Myocyte (in vitro differentiated cells): ENCODE results near the gene TSPAN16. TPM values are rescaled to one million over a fixed set of nuclear protein-coding genes. Genes with fewer than 3 reads are reported as not detected.

Source experiments
- DNase-seq: peaks from one replicate; pipeline ENCODE4 v3.0.0-alpha.2; 2012; ENCODE audit warnings: low read depth
- total RNA-seq: library from RNA; depleted of rRNA; stranded (reverse); fragments of >200 nt; gene quantifications from 2 replicates; pipeline ENCODE4 v1.2.3, GENCODE V29; 2014

TSPAN16 gene
- total RNA-seq, 1 donor from 2014 or later = not detected

DNA sequence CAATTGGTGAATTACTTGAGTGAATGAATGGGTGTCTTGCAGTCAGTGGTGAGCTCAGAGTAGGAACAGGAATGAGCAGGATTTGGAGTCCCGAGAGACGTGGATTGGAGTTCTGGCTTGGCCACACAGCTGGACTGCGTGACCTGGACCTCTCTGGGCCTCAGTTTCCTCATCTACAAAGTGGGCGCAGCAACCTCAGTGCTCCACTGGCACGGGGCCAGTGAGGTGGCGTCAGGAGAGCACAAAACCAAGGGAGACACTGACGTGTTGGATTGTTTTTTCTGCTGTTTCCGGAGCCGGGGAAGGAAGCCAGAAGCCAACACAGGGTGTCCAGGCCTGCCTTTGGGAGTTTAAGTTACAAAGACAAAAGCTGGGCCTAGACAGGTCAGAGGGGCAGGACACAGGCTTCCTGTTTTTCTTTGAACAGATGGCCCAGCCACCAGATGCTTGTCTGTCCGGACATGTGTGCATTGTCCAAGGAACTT, 27.1 kb upstream of the TSPAN16 start:
- DNase-seq = peak; percentile 84

DNA sequence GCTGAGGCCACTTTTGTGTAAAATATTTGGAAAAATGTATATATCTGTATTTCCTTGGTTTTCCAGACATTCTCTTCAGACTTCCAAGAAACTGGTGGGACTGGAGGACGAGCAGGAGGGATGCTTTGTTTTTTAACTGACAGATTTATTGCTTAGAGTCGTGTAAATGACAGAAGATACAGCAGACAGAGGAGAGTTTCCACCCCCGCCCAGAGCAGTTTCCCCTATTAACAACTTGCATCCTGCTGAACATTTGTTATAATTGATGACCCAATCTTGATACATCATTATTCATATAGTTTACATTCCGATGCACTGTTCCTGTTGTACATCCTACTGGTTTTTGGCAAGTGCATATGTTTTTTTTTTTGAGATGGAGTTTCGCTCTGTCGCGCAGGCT, 26.6 kb upstream of the TSPAN16 start:
- DNase-seq = no peak

DNA sequence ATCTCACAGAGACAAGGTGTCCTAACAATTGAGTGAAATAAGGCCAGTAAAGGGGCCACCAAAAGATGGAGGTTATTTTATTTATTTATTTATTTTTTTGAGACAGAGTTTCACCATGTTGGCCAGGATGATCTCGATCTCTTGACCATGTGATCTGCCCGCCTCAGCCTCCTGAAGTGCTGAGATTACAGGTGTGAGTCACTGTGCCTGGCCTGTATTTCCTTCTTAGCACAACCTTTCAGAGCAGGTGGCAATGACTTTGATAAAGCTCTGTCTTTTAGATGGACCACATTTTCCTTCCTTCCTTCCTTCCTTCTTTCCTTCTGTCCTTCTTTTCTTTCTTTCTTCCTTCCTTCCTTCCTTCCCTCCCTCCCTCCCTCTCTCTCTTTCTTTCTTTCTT, 22.7 kb upstream of the TSPAN16 start:
- DNase-seq = no peak

DNA sequence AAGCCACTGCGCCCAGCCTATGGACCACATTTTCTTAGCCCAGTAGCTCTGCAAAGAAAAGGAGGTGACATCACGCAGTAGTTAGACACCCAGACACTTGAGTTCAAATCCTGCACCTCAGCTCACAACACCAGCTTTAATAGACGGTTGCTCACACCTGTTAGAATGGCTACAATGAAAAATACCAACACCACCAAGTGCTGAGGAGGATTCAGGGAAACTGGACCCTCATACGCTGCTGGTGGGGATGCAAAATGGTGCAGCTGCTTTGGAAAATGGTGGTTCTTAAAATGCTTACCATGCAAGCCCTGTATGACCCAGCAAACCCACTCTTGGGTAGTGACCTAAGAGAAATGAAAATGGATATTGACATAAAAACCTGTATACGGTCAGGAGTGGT, 22.0 kb upstream of the TSPAN16 start:
- no peak for DNase-seq

DNA sequence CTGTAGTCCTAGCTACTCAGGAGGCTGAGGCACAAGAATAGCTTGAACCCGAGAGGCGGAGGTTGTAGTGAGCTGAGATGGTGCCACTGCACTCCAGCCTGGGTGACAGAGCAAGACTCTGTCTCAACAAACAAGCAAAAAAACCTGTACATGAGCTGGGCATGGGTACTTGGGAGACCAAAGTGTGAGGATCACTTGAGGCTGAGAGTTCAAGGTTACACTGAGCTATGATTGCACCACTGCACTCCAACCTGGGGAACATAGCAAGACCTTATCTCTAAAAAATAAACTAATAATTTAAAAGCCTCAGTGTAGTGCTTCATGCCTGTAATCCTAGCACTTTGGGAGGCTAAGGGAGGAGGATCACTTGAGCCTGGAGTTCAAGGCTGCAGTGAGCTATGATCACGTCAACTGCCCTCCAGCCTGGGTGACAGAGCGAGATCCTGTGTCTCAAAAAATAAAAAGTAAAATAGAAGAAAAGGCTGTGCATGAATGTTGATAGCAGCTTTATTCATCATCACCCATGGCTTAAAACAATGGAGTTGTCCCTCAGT, 21.4 kb upstream of the TSPAN16 start:
- no peak for DNase-seq

DNA sequence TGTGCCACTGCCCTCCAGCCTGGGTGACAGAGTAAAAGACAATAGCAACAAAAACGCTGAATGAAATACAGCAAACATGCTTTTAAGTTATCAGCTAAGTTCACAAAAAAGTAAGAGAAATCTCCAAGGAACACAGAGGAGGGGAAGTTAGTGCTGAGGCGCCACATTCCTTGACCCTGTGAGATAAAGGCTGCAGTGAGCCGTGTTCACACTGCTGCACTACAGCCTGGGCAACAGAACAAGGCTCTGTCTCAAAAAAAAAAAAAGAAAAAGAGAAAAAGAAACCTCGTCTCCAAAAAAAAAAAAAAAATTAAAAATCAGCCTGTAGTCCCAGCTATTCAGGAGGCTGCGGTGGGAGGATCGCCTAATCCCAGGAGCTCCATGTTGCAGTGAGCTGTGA, 17.3 kb upstream of the TSPAN16 start:
- DNase-seq = no peak

DNA sequence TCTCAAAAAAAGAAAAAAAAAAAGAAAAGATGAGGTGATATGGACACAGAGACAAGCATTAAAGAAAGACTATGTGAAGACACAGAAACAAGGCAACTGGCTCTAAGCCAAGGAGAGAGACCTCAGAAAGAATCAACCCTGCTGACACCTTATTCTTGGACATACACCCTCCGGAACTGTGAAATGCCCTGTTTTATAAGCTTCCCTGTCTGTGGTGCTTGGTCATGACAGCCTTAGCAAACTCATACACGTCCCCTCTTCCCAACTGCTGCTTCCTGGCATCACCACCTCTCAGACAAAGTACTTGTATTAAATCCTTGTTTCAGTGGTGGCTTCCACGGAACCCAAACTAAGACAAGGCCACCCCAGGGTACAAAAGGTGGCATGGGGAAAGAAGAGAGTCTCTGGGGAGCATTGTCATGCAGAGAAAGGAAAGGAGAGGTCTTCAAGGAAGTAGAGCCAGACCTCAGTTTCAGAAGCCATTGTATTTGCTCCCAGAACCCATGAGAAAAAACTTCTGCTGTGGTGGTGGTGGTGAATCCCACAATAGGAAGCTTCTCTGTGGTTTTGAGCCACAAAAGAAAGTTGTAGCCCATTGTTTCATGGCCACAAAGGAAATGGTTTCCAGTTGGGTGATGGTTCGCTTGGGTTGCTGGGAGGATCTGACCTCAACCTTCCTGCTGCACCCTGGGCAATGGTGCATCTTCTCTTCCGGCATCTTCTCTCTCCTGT, 16.3 kb upstream of the TSPAN16 start:
- peak; percentile 71 for DNase-seq

DNA sequence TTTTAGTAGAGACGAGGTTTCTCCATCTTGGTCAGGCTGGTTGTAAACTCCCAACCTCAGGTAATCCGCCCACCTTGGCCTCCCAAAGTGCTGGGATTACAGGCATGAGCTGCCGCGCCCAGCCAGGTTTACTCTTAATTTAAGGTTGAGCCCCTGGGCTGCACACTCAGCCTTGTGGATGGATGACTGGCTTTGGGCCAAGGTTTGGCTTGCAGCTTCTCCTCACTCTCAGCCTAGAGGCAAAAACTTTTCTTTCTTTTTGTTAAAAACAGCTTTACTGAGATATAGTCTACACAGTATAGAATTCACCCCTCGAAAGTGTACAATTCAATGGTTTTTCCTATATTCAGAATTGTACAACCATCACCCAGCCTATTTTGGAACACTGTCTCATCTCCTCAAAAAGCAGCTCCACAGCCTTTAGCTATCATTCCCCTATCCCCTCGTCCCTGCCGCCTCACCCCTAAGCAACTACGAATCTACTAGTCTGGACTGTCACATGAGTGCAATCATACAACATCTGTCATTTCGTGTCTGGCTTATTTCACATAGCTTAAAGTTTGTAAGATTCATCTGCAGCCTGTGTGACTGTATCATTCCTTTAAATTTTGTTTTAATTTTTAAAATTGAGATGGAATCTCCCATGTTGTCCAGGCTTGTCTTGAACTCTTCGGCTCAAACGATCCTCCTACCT, 14.5 kb upstream of the TSPAN16 start:
- peak; percentile 12 for DNase-seq

DNA sequence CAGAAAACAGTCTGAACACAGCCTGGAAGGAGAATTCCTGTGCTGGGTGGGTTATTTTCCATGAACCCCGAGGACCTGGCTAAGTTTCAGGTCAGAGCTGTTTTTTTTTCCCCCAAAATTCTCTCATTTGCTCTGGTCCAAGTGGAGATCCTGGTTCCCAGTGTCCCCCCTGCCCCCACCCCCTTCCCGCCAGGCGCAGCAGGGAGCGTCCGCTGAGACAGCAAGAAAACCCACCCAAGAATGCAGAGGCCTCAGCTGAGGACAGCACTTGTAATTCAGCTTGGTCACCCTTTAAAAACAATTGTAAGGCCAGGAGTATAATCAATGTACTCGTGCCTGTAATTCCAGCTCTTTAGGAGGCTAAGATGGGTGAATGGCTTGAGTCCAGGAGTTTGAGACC, 11.4 kb upstream of the TSPAN16 start:
- no peak for DNase-seq

DNA sequence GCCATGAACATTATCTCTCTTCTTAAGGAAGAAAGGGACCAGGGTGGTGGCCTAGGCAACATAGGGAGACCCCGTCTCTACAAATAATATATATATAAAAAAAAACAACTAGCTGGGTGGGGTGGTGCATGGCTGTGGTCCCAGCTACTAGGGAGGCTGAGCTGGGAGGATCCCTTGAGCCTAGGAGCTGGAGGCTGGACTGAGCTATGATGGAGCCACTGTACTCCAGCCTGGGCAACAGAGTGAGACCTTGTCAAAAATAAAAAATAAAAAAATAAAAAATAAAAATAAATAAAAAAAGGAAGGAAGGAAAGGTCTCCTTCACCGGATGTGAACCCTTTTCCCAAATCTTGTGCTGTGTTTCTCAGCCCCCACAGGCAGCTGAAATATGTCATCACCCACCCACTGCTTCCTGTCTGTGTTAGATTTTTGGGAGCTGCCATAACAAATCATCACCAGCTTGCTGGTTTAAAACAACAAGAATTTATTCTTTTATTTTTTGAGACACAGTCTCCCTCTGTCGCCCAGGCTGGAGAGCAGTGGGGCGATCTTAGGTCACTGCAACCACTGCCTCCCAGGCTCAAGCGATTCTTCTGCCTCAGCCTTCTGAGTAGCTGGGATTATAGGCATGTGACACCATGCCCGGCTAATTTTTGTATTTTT, 9.5 kb upstream of the TSPAN16 start:
- peak; percentile 27 for DNase-seq

DNA sequence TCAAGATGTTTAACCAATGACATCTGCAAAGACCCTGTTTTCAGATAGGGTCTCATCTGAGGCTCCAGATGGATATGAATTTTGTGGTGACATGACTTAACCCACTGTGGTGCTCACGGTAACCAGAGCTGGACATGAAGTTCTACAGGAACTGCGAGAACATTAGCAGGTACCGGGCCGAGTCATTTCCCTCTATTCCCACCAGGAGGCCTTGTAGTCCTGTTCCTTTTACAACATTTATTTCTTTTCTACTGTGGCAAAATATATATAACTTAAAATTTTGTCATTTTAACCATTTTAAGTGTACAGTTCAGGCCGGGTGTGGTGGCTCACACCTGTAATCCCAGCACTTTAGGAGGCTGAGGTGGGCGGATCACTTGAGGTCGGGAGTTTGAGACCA, 7.6 kb upstream of the TSPAN16 start:
- DNase-seq = no peak

DNA sequence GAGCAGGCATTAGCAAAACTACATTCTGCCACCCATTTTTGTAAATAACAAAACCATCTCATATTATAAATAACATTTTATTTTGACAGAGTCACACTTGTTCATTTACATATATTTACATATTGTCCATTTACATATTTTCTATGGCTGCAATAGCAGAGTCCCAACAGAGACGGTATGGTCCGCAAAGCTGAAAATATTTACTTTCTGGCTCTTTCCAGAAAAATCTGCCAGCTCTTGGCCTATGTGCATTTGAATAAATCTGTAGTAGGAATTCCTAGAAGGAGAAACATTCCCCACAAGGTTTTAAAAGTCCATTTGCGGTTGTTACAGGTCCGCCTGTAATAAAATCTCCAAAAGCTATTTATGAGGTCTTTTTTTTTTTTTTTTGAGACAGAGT, 5.7 kb upstream of the TSPAN16 start:
- no peak for DNase-seq

DNA sequence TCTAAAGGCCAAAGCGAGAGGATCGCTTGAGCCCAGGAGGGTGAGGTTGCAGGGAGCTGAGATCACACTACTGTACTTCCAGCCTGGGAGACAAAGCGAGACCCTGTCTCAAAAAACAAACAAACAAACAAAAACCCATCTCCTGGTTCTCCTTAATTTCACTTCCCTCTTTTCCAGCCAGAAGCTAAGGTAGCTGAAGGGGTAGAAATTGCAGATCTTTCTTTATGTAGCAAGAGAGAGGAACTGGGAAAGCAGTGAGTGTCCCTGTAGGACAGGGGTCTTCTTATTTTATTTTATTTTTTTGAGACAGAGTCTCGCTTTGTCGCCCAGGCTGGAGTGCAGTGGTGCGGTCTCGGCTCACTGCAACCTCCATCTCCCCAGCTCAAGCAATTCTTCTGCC, 4.5 kb upstream of the TSPAN16 start:
- no peak for DNase-seq

DNA sequence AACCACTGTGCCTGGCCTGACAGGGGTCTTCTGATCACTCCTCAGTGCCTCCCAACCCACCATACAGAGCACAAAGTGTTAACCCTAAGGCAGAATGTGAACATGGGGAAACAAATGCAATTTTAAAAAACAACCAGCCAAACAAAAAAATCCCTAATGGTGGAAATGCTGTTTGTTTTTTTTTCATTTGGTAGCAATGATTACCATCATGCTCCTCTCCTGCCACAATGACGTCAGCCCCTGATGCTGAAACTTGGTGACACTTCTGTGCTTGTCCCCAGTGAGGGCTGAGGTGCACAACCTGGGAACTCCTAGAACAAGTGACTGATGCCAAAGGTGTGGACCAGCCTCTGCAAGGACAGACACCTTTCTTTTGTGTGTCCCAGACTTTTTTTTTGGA, 4.0 kb upstream of the TSPAN16 start:
- no peak for DNase-seq

DNA sequence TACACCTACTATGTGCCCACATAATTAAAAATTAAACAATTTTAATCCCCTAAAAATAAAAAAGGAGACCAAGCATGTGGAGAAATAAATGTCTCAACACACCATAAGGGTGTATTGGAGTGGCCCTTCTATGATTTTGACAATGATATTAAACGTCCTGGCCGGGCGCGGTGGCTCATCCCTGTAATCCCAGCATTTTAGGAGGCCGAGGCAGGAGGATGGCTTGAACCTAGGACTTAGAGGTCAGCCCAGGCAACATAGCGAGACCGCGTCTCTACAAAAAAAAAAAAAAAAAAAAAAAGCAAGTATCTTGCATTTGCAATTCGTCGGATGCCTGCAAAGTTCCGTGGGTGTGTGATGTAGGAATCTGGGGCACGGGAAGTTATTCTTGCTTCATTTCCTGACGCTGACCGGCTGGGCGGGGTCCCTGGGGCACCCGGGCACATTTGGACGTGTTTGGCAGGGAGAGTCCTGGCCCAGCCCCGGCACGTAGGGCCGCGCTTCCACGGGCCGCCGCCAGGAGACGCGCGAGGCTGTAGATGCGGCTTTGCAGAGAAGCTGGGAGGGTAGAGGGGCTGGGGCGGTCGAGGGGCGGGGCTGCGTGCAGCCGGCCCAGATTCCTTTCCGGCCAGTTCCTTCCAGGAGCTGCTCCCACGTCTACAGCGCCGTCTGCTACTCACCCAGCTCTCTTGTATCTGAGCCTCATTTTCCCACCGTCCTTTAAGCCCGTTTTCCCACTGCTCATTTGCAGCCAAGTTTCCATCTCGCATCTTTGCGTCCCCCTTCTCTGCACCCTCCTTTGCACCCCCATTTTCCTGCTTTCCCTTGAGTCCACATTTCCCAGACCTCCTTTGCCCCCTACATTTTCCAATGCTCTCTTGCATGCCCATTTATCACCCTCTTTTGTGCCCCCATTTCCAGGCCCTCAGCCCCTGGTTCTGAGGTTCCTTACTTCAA, 2.2 kb upstream of the TSPAN16 start:
- DNase-seq = peak; percentile 91

DNA sequence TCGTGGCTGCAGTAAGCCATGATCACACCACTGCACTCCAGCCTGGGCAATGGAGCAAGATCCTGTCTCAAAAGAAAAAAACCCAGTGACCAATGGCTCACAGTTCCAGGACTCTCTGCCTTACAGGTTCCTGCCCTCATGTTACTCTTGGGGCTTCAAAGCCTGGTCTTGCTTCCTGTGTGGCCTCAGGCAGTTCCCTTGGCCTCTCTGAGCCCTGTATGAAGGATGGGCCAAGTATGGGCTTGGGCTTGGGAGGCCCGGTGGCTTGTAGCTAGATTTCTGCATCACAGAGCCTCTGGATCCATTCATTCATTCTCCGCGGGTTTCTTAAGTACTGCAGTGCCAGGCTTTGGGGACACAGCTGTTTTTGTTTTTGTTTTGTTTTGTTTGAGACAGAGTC, 780 bp upstream of the TSPAN16 start:
- no peak for DNase-seq

DNA sequence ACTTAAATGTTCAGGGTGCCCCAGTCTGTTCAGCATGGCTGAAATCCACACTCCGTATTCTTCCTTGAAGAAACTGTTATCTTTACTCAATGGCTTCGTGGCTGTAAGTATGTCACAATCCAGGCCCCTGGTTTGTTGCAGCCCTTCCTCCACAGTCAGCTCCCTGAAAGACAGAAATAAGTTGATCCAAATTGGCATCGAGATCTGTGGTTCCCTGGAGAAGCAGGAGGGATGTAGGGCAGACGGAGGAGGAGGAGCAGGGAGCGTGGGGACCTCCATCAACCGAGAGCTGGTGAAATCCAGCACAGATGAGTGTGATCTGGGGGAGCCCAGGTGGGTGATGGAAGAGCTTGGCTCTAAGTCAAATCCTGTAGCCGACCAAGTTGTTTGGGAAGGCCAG, 304 bp downstream of the TSPAN16 start:
- DNase-seq = no peak

DNA sequence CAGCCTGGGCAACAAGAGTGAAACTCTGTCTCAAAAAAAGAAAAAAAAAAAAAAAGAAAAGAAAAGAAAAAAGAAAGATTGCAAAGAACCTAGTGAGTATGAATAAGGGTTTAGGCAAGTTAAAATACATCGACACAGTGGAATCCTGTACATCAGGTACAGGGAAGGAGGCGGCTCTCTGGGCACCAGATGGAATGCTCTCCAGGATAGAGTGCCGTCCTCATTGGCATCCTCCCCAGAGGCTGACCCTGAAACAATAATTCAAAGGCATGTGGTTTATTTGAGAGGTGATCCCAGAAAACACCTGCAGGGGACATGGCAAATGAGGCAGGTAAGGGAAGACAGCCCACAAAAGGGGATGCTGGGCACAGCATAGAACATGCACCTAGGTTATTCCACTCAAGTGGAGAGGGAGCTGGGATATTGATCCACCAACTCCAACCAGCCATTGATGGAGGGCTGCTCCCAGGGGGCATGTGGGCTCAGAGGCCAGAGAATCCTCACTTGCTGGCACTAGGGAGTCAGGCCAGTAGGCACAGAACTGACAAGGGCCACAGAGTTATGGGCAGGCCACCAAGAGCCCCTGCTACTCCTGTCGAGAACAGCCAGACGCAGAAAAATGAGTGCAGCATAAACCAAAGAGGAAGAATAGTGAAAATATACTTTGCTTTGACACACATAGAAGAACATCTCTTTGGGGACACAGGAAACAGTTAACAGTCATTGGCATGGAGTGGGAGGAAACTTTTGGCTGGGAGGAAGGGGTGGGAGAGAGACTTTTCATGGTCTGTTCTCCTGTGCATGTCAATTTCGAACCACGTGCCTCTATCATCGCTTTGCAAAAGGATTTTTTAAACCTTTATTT, 4.2 kb downstream of the TSPAN16 start:
- no peak for DNase-seq

DNA sequence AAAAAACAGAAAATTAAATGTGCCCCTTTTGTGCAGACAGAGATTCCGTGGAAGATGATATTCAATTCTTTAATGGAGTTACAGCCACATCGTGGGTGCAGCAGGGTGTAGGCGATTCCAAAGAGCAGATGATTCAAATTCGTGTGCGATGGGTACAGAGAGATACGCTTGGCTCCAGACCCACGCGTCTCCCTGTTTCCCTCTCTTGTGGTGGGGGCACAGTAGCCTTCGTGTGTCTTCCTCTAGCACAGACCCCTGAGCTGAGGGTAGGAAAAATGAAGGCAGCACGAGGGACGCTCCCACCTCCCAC, 4.8 kb downstream of the TSPAN16 start:
- DNase-seq = no peak

DNA sequence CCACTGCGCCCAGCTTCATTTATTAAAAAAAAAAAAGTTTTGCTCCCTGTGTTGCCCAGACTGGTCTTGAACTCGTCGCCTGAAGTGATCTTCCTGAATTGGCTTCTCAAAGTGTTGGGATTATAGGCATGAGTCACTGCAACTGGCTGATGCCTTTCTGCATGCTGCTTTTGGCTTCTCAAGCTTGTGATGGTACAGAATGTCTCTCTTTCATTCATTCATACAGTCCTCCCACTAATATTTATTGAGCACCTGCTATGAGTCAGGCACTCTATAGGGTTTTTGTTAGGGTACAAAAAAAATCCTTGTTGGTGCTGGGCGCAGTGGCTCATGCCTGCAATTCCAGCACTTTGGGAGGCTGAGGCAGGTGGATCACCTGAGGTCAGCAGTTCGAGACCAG, 9.0 kb downstream of the TSPAN16 start:
- no peak for DNase-seq
